Right lobe of liver (tissue), 4 donors: Measurements from ENCODE around the gene ASB16.

Source experiments
- POLR2A ChIP-seq: fragments of 450-650 bp; IDR thresholded peaks from one replicate; pipeline ENCODE4 v1.6.1; 2017; ENCODE audit warnings: antibody characterized with exemption, mild to moderate bottlenecking
- TF ChIP-seq, protein P1 (sequence below), 4 donors: fragments of 200-600 bp in 3 of 4; fragments of 450-650 bp in 1 of 4; IDR thresholded peaks; one replicate each; pipeline versions ENCODE4 v1.5.1 to v1.8.0; 2016 to 2022; ENCODE audit warnings: antibody characterized with exemption in 4 of 4, mild to moderate bottlenecking in 2 of 4
- donor health status: DM: no; HTN: no; CAD: no.
- donor health status: DM: no; HTN: no; CAD: no.
- donor health status: DM: no; HTN: yes; CAD: no.

DNA sequence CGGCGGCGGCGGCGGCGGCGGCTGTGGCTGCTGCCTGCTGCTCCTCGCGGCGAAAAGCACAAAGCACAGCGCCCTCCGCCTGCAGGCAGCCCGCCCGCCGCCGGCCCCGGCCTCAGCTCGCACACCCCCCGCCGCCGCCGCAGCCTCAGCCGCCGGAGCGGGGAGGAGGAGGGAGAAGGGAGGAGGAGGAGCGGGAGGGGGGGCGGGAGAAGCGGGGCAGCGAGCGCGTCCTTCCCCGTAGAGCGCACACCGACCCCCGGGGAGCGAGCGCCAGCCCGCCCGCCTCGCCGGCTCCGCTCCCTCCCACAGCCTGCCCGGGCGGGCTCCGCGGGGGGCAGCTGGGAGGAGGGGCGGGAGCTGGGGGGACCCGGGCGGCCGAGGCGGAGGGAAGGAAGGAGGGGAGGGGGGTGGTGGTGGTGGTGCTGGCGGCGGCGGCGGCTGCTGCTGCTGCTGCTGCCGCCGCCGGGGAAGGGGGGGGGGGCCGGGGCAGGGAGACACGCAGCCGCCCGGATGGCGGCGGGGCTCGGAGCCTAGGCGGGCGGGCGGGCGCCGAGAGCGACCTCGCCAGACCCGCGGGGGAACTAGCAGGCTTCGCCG, 49.2 kb downstream of the ASB16 start, which contains the start of gene UBTF:
- TF ChIP-seq, protein P1, sequence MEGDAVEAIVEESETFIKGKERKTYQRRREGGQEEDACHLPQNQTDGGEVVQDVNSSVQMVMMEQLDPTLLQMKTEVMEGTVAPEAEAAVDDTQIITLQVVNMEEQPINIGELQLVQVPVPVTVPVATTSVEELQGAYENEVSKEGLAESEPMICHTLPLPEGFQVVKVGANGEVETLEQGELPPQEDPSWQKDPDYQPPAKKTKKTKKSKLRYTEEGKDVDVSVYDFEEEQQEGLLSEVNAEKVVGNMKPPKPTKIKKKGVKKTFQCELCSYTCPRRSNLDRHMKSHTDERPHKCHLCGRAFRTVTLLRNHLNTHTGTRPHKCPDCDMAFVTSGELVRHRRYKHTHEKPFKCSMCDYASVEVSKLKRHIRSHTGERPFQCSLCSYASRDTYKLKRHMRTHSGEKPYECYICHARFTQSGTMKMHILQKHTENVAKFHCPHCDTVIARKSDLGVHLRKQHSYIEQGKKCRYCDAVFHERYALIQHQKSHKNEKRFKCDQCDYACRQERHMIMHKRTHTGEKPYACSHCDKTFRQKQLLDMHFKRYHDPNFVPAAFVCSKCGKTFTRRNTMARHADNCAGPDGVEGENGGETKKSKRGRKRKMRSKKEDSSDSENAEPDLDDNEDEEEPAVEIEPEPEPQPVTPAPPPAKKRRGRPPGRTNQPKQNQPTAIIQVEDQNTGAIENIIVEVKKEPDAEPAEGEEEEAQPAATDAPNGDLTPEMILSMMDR (IDR thresholded peaks at IDR 0.05): no peak
- no peak for TF ChIP-seq POLR2A
